K562 (cell line): ENCODE measurements around the gene FAM117A. TPM values are rescaled to one million over a fixed set of nuclear protein-coding genes. Genes with fewer than 3 reads are reported as not detected.
A peak's percentile ranks its signal among the peaks of the same experiment; 100 is the strongest.

Experiments used
- ARID2 ChIP-seq: fragments of 450-650 bp; IDR thresholded peaks from 2 replicates; pipeline ENCODE4 v1.6.1; 2017; ENCODE audit warnings: antibody characterized with exemption, mild to moderate bottlenecking
- GABPA ChIP-seq: fragments of 200-800 bp; sonication (Bioruptor generic); conservative IDR thresholded peaks from 2 replicates; pipeline ENCODE4 v1.6.1; 2016; ENCODE audit warnings: low read depth, missing genetic modification characterization, missing compliant biosample characterization
- GABPB2 ChIP-seq: fragments of 250-450 bp; sonication (Bioruptor Pico); conservative IDR thresholded peaks from 2 replicates; pipeline ENCODE4 v1.5.1; 2021; ENCODE audit warnings: mild to moderate bottlenecking
- OTX1 ChIP-seq: fragments of 450-650 bp; formaldehyde crosslinking; IDR thresholded peaks from 2 replicates; pipeline ENCODE4 v1.4.0; 2022; ENCODE audit warnings: mild to moderate bottlenecking
- PCBP2 ChIP-seq: fragments of 200-400 bp; formaldehyde crosslinking; IDR thresholded peaks from 2 replicates; pipeline ENCODE4 v1.6.1; 2018; ENCODE audit warnings: low read length, low read depth, mild to moderate bottlenecking, moderate library complexity; ENCODE audit not compliant: poor library complexity, severe bottlenecking
- SPI1 ChIP-seq: IDR thresholded peaks from 2 replicates; pipeline ENCODE4 v1.6.1; 2011; ENCODE audit warnings: low read depth, low read length, control low read depth, borderline replicate concordance
- SUPT5H ChIP-seq: fragments of 450-650 bp; IDR thresholded peaks from 2 replicates; pipeline ENCODE4 v1.6.1; 2016
- ZNF143 ChIP-seq: sonication (generic); formaldehyde crosslinking; IDR thresholded peaks from 2 replicates; pipeline ENCODE4 v1.9.0; 2022; ENCODE audit warnings: mild to moderate bottlenecking, missing genetic modification reagents
- ZNF239 ChIP-seq: fragments of 250-450 bp; sonication (Bioruptor Pico); IDR thresholded peaks from 2 replicates; pipeline ENCODE4 v1.4.0; 2020; ENCODE audit warnings: mild to moderate bottlenecking
- ZNF354B ChIP-seq: fragments of 250-450 bp; sonication (Bioruptor Pico); IDR thresholded peaks from 2 replicates; pipeline ENCODE4 v1.4.0; 2020
- ZNF384 ChIP-seq: IDR thresholded peaks from 2 replicates; pipeline ENCODE4 v1.6.1; 2012; ENCODE audit warnings: low read depth, low read length, improper control_type of control experiment
- ZNF431 ChIP-seq: sonication (generic); formaldehyde crosslinking; IDR thresholded peaks from 2 replicates; pipeline ENCODE4 v1.8.0; 2022; ENCODE audit warnings: mild to moderate bottlenecking, missing genetic modification reagents
- ZNF77 ChIP-seq: fragments of 250-450 bp; sonication (Bioruptor Pico); IDR thresholded peaks from 2 replicates; pipeline ENCODE4 v1.5.0; 2020
- polyA plus RNA-seq, 8 experiments: library from polyadenylated mRNA; depleted of rRNA in 4 of 8; stranded (reverse) in 5 of 8; unstranded in 3 of 8; fragments of >200 nt; fragmentation: Nextera tagmentation in 2 of 8; fragmentation: Illumina TruSeq in 1 of 8; extraction: Ambion mirVana in 2 of 8; extraction: Trizol in 1 of 8; gene quantifications; 2 replicates each; pipeline versions ENCODE4 v1.2.1 to v1.2.3, GENCODE V29; 2011 to 2014; ENCODE audit warnings: inconsistent platforms in 1 of 8, missing spikeins in 1 of 8
- total RNA-seq, 7 experiments: library from RNA; depleted of rRNA in 6 of 7; stranded (reverse); fragments of >200 nt in 6 of 7; fragmentation: Illumina TruSeq in 2 of 7; extraction: Trizol in 2 of 7; gene quantifications; 2 replicates each; pipeline versions ENCODE4 v1.2.1 to v1.2.3, GENCODE V29; 2011 to 2021; ENCODE audit warnings: low replicate concordance in 1 of 7
- TF ChIP-seq, protein P1 (sequence below): fragments of 450-650 bp; formaldehyde crosslinking; IDR thresholded peaks from 2 replicates; pipeline ENCODE4 v1.4.0; 2020; ENCODE audit warnings: mild to moderate bottlenecking, moderate library complexity
- TF ChIP-seq, protein P2 (sequence below), 2 experiments: fragments of 450-650 bp; IDR thresholded peaks; 2 replicates each; pipeline ENCODE4 v1.6.1; 2016
- TF ChIP-seq, protein P3 (sequence below): fragments of 250-450 bp; sonication (Bioruptor Pico); IDR thresholded peaks from 2 replicates; pipeline ENCODE4 v1.9.0; 2021; ENCODE audit warnings: mild to moderate bottlenecking
- TF ChIP-seq, protein P4 (sequence below): fragments of 450-650 bp; IDR thresholded peaks from 2 replicates; pipeline ENCODE4 v1.6.1; 2016; ENCODE audit warnings: antibody characterized with exemption
- TF ChIP-seq, protein P5 (sequence below): fragments of 250-450 bp; sonication (Bioruptor Pico); IDR thresholded peaks from 2 replicates; pipeline ENCODE4 v1.8.0; 2022; ENCODE audit warnings: moderate library complexity, mild to moderate bottlenecking, inconsistent platforms
- TF ChIP-seq, protein P6 (sequence below): sonication (generic); formaldehyde crosslinking; IDR thresholded peaks from 2 replicates; pipeline ENCODE4 v1.8.0; 2022; ENCODE audit warnings: missing genetic modification reagents, mild to moderate bottlenecking, borderline replicate concordance
- TF ChIP-seq, protein P7 (sequence below): IDR thresholded peaks from 2 replicates; pipeline ENCODE4 v1.6.1; 2012; ENCODE audit warnings: low read depth, low read length, improper control_type of control experiment, borderline replicate concordance

The FAM117A gene
- total and polyA plus RNA-seq, 9 of the 15 experiments (the other 6 are each of a cell fraction or from before 2014, with no cell fraction given) = 3.1 to 79.7 (median 36.6) TPM

DNA sequence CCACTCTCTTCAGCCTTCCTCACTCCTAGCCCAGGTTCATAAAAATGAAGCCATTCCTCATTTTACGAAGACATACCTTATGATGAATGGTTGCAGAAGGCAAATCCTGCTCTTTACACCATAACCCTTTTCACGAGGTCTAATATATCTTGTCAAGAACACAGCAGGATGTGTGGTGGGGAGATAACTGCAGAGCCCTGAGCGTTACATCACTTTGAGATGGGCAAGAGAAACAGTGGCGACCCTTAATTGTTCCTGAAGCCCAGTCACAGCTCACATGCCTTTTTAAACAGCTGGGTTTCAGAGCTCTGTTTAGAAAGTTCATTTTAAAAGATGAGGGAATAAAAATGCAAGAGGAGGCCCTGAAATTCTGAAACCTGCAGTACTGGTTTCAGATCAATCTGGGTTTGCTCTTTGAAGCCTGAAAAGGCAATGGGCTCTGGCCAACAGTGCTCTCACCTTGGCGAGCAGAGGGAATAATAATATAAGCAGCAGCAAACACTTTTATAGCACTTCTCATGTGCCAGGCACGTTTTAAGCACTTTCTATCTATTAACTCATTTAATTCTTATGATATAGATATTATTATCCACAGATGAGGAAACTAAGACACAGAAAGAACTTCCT lies 2.9 kb downstream of the FAM117A start (continued):
- TF ChIP-seq, protein P1, sequence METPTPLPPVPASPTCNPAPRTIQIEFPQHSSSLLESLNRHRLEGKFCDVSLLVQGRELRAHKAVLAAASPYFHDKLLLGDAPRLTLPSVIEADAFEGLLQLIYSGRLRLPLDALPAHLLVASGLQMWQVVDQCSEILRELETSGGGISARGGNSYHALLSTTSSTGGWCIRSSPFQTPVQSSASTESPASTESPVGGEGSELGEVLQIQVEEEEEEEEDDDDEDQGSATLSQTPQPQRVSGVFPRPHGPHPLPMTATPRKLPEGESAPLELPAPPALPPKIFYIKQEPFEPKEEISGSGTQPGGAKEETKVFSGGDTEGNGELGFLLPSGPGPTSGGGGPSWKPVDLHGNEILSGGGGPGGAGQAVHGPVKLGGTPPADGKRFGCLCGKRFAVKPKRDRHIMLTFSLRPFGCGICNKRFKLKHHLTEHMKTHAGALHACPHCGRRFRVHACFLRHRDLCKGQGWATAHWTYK = no peak
- TF ChIP-seq ZNF239 (CRISPR knock-in tag) (no peak), ZNF431 (CRISPR knock-in tag) (no peak), OTX1 (no peak), ZNF77 (CRISPR knock-in tag) (no peak), GABPA (no peak), SPI1 (no peak), ZNF384 (no peak), ZNF354B (CRISPR knock-in tag) (no peak), SUPT5H (no peak), ARID2 (no peak), ZNF143 (CRISPR knock-in tag) (no peak), PCBP2 (no peak), GABPB2 (CRISPR knock-in tag) (no peak)
- TF ChIP-seq, protein P2, sequence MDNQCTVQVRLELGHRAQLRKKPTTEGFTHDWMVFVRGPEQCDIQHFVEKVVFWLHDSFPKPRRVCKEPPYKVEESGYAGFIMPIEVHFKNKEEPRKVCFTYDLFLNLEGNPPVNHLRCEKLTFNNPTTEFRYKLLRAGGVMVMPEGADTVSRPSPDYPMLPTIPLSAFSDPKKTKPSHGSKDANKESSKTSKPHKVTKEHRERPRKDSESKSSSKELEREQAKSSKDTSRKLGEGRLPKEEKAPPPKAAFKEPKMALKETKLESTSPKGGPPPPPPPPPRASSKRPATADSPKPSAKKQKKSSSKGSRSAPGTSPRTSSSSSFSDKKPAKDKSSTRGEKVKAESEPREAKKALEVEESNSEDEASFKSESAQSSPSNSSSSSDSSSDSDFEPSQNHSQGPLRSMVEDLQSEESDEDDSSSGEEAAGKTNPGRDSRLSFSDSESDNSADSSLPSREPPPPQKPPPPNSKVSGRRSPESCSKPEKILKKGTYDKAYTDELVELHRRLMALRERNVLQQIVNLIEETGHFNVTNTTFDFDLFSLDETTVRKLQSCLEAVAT (IDR thresholded peaks at IDR 0.05) = no peak
- TF ChIP-seq, protein P3, sequence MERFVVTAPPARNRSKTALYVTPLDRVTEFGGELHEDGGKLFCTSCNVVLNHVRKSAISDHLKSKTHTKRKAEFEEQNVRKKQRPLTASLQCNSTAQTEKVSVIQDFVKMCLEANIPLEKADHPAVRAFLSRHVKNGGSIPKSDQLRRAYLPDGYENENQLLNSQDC (CRISPR knock-in tag) = no peak
- TF ChIP-seq, protein P4, sequence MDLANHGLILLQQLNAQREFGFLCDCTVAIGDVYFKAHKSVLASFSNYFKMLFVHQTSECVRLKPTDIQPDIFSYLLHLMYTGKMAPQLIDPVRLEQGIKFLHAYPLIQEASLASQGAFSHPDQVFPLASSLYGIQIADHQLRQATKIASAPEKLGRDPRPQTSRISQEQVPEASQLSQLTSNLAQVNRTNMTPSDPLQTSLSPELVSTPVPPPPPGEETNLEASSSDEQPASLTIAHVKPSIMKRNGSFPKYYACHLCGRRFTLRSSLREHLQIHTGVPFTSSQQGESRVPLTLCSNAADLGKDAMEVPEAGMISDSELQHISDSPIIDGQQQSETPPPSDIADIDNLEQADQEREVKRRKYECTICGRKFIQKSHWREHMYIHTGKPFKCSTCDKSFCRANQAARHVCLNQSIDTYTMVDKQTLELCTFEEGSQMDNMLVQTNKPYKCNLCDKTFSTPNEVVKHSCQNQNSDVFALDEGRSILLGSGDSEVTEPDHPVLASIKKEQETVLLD = no peak
- TF ChIP-seq, protein P5, sequence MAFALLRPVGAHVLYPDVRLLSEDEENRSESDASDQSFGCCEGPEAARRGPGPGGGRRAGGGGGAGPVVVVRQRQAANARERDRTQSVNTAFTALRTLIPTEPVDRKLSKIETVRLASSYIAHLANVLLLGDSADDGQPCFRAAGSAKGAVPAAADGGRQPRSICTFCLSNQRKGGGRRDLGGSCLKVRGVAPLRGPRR = no peak
- TF ChIP-seq, protein P6, sequence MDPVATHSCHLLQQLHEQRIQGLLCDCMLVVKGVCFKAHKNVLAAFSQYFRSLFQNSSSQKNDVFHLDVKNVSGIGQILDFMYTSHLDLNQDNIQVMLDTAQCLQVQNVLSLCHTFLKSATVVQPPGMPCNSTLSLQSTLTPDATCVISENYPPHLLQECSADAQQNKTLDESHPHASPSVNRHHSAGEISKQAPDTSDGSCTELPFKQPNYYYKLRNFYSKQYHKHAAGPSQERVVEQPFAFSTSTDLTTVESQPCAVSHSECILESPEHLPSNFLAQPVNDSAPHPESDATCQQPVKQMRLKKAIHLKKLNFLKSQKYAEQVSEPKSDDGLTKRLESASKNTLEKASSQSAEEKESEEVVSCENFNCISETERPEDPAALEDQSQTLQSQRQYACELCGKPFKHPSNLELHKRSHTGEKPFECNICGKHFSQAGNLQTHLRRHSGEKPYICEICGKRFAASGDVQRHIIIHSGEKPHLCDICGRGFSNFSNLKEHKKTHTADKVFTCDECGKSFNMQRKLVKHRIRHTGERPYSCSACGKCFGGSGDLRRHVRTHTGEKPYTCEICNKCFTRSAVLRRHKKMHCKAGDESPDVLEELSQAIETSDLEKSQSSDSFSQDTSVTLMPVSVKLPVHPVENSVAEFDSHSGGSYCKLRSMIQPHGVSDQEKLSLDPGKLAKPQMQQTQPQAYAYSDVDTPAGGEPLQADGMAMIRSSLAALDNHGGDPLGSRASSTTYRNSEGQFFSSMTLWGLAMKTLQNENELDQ (CRISPR knock-in tag) = no peak
- TF ChIP-seq, protein P7, sequence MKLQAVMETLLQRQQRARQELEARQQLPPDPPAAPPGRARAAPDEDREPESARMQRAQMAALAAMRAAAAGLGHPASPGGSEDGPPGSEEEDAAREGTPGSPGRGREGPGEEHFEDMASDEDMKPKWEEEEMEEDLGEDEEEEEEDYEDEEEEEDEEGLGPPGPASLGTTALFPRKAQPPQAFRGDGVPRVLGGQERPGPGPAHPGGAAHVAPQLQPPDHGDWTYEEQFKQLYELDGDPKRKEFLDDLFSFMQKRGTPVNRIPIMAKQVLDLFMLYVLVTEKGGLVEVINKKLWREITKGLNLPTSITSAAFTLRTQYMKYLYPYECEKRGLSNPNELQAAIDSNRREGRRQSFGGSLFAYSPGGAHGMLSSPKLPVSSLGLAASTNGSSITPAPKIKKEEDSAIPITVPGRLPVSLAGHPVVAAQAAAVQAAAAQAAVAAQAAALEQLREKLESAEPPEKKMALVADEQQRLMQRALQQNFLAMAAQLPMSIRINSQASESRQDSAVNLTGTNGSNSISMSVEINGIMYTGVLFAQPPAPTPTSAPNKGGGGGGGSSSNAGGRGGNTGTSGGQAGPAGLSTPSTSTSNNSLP = 0 out of 2 replicates have a peak, but pooled peaks have one; percentile 32
